WTC11 (cell line): ENCODE data around the gene TELO2.

Experiments
- CTCF ChIP-seq: fragments of 200-600 bp; IDR thresholded peaks from 2 replicates; pipeline ENCODE4 v1.8.0; 2022; ENCODE audit warnings: antibody characterized with exemption
- E2F5 ChIP-seq: sonication (generic); formaldehyde crosslinking; IDR thresholded peaks from 2 replicates; pipeline ENCODE4 v1.8.1; 2022; ENCODE audit warnings: mild to moderate bottlenecking, moderate library complexity, missing genetic modification reagents
- ELF4 ChIP-seq: sonication (generic); formaldehyde crosslinking; IDR thresholded peaks from 2 replicates; pipeline ENCODE4 v1.8.1; 2022; ENCODE audit warnings: low read depth, mild to moderate bottlenecking, moderate library complexity, missing genetic modification reagents
- FOXJ3 ChIP-seq: sonication (generic); formaldehyde crosslinking; IDR thresholded peaks from 2 replicates; pipeline ENCODE4 v1.9.0; 2021; ENCODE audit warnings: missing genetic modification reagents, mild to moderate bottlenecking, borderline replicate concordance
- FOXP1 ChIP-seq: sonication (generic); formaldehyde crosslinking; IDR thresholded peaks from 2 replicates; pipeline ENCODE4 v1.8.0; 2022; ENCODE audit warnings: missing genetic modification reagents, mild to moderate bottlenecking, moderate library complexity, borderline replicate concordance
- FOXP4 ChIP-seq: sonication (generic); formaldehyde crosslinking; IDR thresholded peaks from 2 replicates; pipeline ENCODE4 v1.8.0; 2022; ENCODE audit warnings: mild to moderate bottlenecking, missing genetic modification reagents
- KAT7 ChIP-seq: sonication (generic); formaldehyde crosslinking; IDR thresholded peaks from 2 replicates; pipeline ENCODE4 v1.8.1; 2023; ENCODE audit warnings: missing genetic modification reagents, mild to moderate bottlenecking, borderline replicate concordance
- MXD4 ChIP-seq: fragments of 250-450 bp; sonication (Bioruptor Pico); IDR thresholded peaks from 2 replicates; pipeline ENCODE4 v1.8.0; 2021; ENCODE audit warnings: mild to moderate bottlenecking, moderate library complexity, borderline replicate concordance
- NR3C1 ChIP-seq: sonication (generic); formaldehyde crosslinking; conservative IDR thresholded peaks from 2 replicates; pipeline ENCODE4 v1.8.1; 2023; ENCODE audit warnings: low read depth, mild to moderate bottlenecking, missing genetic modification reagents
- PREB ChIP-seq: sonication (generic); formaldehyde crosslinking; IDR thresholded peaks from 2 replicates; pipeline ENCODE4 v1.8.1; 2022; ENCODE audit warnings: mild to moderate bottlenecking, missing genetic modification reagents, moderate library complexity, borderline replicate concordance
- USF2 ChIP-seq: sonication (generic); formaldehyde crosslinking; IDR thresholded peaks from 2 replicates; pipeline ENCODE4 v1.8.1; 2023; ENCODE audit warnings: mild to moderate bottlenecking, missing genetic modification reagents, moderate library complexity
- ZBTB21 ChIP-seq: sonication (generic); formaldehyde crosslinking; IDR thresholded peaks from 2 replicates; pipeline ENCODE4 v1.8.1; 2023; ENCODE audit warnings: mild to moderate bottlenecking, missing genetic modification reagents, borderline replicate concordance
- ZBTB43 ChIP-seq: sonication (generic); formaldehyde crosslinking; IDR thresholded peaks from 2 replicates; pipeline ENCODE4 v1.8.1; 2023; ENCODE audit warnings: mild to moderate bottlenecking, missing genetic modification reagents
- ZNF512 ChIP-seq: sonication (generic); formaldehyde crosslinking; IDR thresholded peaks from 2 replicates; pipeline ENCODE4 v1.8.1; 2022; ENCODE audit warnings: missing genetic modification reagents, borderline replicate concordance

GRCh38 chr16:1450841-1451240 is 42.3 kb upstream of the TELO2 start:
- TF ChIP-seq CTCF = no peak
- TF ChIP-seq FOXJ3 (CRISPR knock-in tag) = no peak
- TF ChIP-seq ELF4 (CRISPR knock-in tag) = no peak
- no peak for TF ChIP-seq MXD4 (CRISPR knock-in tag)
- no peak for TF ChIP-seq PREB
- TF ChIP-seq NR3C1 (CRISPR knock-in tag) = no peak
- no peak for TF ChIP-seq KAT7
- TF ChIP-seq ZBTB21 = no peak
- no peak for TF ChIP-seq ZBTB43 (CRISPR knock-in tag)
- TF ChIP-seq FOXP1 = no peak
- no peak for TF ChIP-seq E2F5 (CRISPR knock-in tag)
- no peak for TF ChIP-seq USF2 (CRISPR knock-in tag)
- TF ChIP-seq FOXP4 (CRISPR knock-in tag) = no peak
- TF ChIP-seq ZNF512 = no peak
